ENCODE results near the gene AMN. TPM values are rescaled to one million over a fixed set of nuclear protein-coding genes. Genes with fewer than 3 reads are reported as not detected.

Gene AMN
- total and polyA plus RNA-seq, 2 donors from 2014 or later, result 58.0 to 121 TPM

DNA sequence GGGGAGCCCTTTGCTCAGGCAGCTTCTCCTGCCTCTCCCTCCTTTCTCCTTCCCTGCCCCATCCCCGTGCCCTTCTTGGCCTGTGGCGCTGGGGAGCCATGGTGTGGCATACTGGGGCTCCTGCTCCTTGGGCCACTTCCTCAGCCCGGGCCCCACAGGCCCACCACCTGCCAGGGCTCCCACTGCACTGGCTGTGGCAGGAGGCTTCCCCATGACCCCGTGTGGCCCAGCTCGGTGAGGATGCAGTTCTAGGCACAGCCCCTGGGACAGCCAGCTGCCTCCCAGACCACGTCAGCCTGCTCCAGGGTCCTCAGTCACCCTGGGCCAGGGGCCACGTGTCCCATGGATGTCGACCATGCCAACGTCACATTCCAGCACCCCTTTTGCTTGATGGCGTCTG, 13.0 kb upstream of the AMN start:
- FAIRE-seq (no peak), DNase-seq (peak in 1 of 5 donors; percentile 60)
- H3K27ac ChIP-seq (ENCODE audit: low read depth in 2 of 2, low read length in 2 of 2), result no peak overlapping the region
- no peak overlapping the region for H3K4me3 ChIP-seq (ENCODE audit: low read length in 3 of 3)
- no peaks in the 10 kb centered on the region for H3K27me3 ChIP-seq (ENCODE audit: control insufficient read depth, insufficient read depth, low read length)
- intact Hi-C loops (cut with DNase I), result no loop called here
- peaks cover 0 to 2% (median 2%) of the 10 kb centered on the region in 3 donors for H3K36me3 ChIP-seq (ENCODE audit: control insufficient read depth in 2 of 3, insufficient read depth in 3 of 3, low read length in 3 of 3)
- H3K4me1 ChIP-seq (ENCODE audit: control insufficient read depth in 2 of 3, insufficient read depth in 2 of 3, low read depth in 1 of 3, low read length in 3 of 3), result no peaks in the 10 kb centered on the region
- no peak overlapping the region for H3K9ac ChIP-seq (ENCODE audit: low read length in 3 of 3)
- H3K9me3 ChIP-seq (ENCODE audit: control insufficient read depth in 2 of 3, insufficient read depth in 1 of 3, low read length in 3 of 3), result no peaks in the 10 kb centered on the region
- TF ChIP-seq CTCF (IDR thresholded peaks at IDR 0.05; ENCODE audit: borderline replicate concordance, extremely low read depth, insufficient read depth), result no peak

DNA sequence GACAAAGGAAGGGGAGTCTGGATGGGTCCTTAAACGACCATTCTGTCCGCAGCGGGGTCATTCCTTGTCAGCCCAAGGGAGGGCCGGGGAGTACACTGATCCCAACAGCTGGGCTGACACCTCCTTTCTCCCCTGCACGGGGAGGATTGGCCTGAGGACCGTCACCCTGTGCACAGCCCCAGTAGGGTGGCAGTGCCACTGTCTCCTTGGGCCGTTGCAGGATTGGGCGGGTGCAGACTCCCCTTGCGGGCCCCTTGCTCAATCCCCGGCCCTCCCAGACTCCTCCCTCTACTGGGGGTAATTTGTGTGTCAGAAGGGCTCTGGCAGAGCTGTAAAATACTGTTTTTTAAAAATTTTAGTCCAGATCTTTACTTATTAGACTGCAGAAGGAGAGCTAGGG, 12.6 kb upstream of the AMN start:
- intact Hi-C loops (cut with DNase I), result no loop called here
- H3K27ac ChIP-seq (ENCODE audit: low read depth in 2 of 2, low read length in 2 of 2), result no peak overlapping the region
- peaks cover 0 to 2% (median 0%) of the 10 kb centered on the region in 3 donors for H3K4me1 ChIP-seq (ENCODE audit: control insufficient read depth in 2 of 3, insufficient read depth in 2 of 3, low read depth in 1 of 3, low read length in 3 of 3)
- FAIRE-seq, result no peak
- H3K36me3 ChIP-seq (ENCODE audit: control insufficient read depth in 2 of 3, insufficient read depth in 3 of 3, low read length in 3 of 3), result peaks cover 0 to 2% (median 2%) of the 10 kb centered on the region in 3 donors
- no peak for DNase-seq
- no peak overlapping the region for H3K4me3 ChIP-seq (ENCODE audit: low read length in 3 of 3)
- H3K9ac ChIP-seq (ENCODE audit: low read length in 3 of 3), result no peak overlapping the region
- TF ChIP-seq CTCF (IDR thresholded peaks at IDR 0.05; ENCODE audit: borderline replicate concordance, extremely low read depth, insufficient read depth), result no peak
- H3K27me3 ChIP-seq (ENCODE audit: control insufficient read depth, insufficient read depth, low read length), result no peaks in the 10 kb centered on the region
- no peaks in the 10 kb centered on the region for H3K9me3 ChIP-seq (ENCODE audit: control insufficient read depth in 2 of 3, insufficient read depth in 1 of 3, low read length in 3 of 3)

DNA sequence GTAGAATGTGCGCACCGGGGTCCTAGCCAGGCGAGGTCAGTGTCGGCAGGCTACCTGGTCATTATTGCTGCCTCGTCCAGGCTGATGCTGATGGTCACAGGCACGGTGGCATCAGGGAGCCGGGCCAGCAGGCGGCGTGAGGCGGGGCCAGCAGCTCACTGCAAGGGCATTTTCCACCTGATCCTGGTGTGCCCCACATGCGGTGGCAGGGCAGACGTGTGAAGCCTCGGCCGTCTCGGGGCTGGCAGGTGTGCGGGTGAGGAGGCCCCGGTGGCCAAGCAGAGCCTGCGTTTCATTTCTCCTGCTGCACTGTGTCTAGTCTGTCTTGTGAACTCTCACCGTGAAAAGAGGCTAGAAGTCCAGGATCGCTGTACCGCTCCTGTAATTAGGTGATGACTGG, 12.0 kb upstream of the AMN start:
- DNase-seq, result peak in 1 of 5 donors; percentile 62
- intact Hi-C loops (cut with DNase I), result no loop called here
- TF ChIP-seq CTCF (IDR thresholded peaks at IDR 0.05; ENCODE audit: borderline replicate concordance, extremely low read depth, insufficient read depth), result no peak
- no peak overlapping the region for H3K27ac ChIP-seq (ENCODE audit: low read depth in 2 of 2, low read length in 2 of 2)
- H3K9me3 ChIP-seq (ENCODE audit: control insufficient read depth in 2 of 3, insufficient read depth in 1 of 3, low read length in 3 of 3), result no peaks in the 10 kb centered on the region
- no peak overlapping the region for H3K9ac ChIP-seq (ENCODE audit: low read length in 3 of 3)
- H3K36me3 ChIP-seq (ENCODE audit: control insufficient read depth in 2 of 3, insufficient read depth in 3 of 3, low read length in 3 of 3), result peaks cover 0 to 2% (median 0%) of the 10 kb centered on the region in 3 donors
- no peak for FAIRE-seq
- H3K27me3 ChIP-seq (ENCODE audit: control insufficient read depth, insufficient read depth, low read length), result no peaks in the 10 kb centered on the region
- no peak overlapping the region for H3K4me3 ChIP-seq (ENCODE audit: low read length in 3 of 3)
- H3K4me1 ChIP-seq (ENCODE audit: control insufficient read depth in 2 of 3, insufficient read depth in 2 of 3, low read depth in 1 of 3, low read length in 3 of 3), result peaks cover 0 to 2% (median 0%) of the 10 kb centered on the region in 3 donors

DNA sequence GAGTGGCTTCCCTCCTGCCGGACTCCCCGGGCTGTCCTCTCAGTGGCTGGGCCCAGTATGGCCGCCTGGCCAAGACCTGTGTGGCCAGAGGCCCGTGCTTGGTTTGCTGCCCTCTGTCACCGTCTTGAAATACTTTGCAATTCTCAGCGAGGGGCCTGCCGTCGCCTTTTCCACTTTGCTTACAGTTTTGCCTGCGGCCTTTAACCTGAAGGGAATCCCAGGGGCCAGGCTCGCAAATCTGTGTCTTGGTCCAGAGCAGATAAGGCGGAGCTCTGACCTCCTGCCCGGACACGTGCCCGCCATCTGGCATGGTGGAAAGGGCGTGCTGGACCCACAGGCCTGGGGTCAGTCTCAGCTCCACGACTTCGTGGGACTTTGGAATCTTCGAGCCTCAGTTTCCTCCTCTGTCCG, 10.9 kb upstream of the AMN start:
- H3K4me1 ChIP-seq (ENCODE audit: control insufficient read depth in 2 of 3, insufficient read depth in 2 of 3, low read depth in 1 of 3, low read length in 3 of 3), result peaks cover 0 to 2% (median 0%) of the 10 kb centered on the region in 3 donors
- H3K4me3 ChIP-seq (ENCODE audit: low read length in 3 of 3), result no peak overlapping the region
- TF ChIP-seq CTCF (IDR thresholded peaks at IDR 0.05; ENCODE audit: borderline replicate concordance, extremely low read depth, insufficient read depth), result no peak
- peaks cover 0 to 2% (median 0%) of the 10 kb centered on the region in 3 donors for H3K36me3 ChIP-seq (ENCODE audit: control insufficient read depth in 2 of 3, insufficient read depth in 3 of 3, low read length in 3 of 3)
- no peaks in the 10 kb centered on the region for H3K27me3 ChIP-seq (ENCODE audit: control insufficient read depth, insufficient read depth, low read length)
- FAIRE-seq, result no peak
- DNase-seq, result peak in 1 of 5 donors; percentile 31
- no peaks in the 10 kb centered on the region for H3K9me3 ChIP-seq (ENCODE audit: control insufficient read depth in 2 of 3, insufficient read depth in 1 of 3, low read length in 3 of 3)
- no peak overlapping the region for H3K9ac ChIP-seq (ENCODE audit: low read length in 3 of 3)
- no peak overlapping the region for H3K27ac ChIP-seq (ENCODE audit: low read depth in 2 of 2, low read length in 2 of 2)
- intact Hi-C loops (cut with DNase I), result no loop called here

All from kidney (tissue), 14 donors.